Hindlimb muscle (tissue), 1 donor: ENCODE results near the gene TMTC2. TPM values are rescaled to one million over a fixed set of nuclear protein-coding genes. Genes with fewer than 3 reads are reported as not detected.

ENCODE experiments used
- DNase-seq: peaks from one replicate; pipeline ENCODE4 v3.0.0-alpha.2; 2013
- polyA plus RNA-seq: library from polyadenylated mRNA; unstranded; fragments of 120-200 nt; gene quantifications from one replicate; pipeline ENCODE4 v1.2.1, GENCODE V29; 2013; ENCODE audit not compliant: insufficient read length

Gene TMTC2
- polyA plus RNA-seq, 1 donor = 15.5 TPM

DNA sequence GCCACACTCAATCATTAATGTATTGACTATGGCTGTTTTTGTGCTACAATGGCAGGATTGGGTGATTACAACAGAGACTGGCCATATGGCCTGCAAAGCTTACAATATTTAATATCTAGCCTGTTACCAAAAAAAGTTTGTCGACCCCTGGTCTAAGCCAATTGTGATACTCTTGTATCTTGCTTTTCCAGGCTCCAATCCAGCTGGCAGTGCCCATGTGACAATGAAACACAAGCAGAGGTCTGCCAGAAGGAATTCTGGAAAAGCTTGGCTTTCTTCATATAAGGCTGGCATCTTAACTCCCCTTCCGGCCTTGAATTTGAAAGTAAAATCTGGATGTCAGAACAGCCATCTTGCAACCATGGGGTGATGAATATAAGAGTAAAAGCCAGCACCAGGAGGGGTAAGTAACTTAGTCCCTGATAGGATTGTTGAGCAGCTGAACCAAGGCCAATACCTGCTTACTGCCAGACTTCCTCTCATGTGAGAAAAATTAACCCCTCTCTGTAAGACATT is 458.7 kb downstream of the TMTC2 start:
- DNase-seq = no peak

DNA sequence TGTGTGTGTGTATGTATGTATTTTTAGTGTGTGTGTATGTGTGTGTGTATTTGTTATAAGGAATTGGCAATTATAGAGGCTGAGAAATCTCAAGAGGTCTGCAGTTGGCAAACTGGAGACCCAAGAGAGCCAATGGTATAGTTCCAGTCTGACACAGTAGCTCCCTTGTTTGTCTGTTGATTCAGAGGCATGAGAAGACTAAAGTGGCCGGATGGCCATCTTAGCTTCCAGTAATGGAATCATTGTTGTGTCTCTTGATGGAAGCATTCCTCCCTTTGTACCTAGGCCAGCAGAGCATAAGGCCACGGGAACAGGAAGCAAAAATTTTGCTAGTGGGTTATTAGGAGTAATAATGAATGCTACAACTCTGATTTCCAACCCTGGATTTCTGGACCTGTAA is 460.6 kb downstream of the TMTC2 start:
- DNase-seq = no peak

GRCh38 chr12:83149987-83150386 is 463.3 kb downstream of the TMTC2 start:
- no peak for DNase-seq

DNA sequence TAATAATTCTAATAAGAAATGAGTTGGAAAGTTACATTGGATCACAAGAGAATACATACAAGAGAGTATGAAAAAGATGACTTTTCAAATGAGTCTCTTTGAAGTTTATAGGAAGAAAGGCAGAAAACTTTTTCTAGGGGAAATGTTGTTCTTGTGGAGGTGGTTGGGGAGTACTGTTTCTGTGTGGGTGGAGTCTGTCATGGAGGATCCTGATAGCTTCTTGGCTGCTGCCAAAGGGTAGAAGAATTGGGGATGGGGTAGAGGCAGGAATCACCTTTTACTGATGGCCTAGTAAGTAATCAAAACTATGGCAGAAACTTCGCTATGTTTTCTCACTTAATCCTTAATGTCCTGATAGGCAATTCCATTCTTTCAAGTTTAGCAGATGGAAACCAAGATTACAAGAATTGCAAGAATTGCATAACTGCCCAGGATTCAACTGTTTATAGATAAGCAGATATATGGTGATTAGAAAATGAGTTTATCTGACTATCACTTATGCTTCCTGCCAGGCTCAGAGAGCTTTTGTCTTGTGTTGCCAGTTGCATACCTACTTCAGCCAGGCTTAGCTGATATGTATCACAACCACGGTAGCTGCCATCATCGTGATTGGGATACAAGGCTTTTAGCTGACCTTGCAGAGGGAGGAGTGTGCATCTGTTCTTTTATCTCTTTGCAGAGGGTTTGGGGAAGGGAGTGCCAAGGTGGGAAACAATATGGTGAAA is 463.9 kb downstream of the TMTC2 start:
- no peak for DNase-seq

DNA sequence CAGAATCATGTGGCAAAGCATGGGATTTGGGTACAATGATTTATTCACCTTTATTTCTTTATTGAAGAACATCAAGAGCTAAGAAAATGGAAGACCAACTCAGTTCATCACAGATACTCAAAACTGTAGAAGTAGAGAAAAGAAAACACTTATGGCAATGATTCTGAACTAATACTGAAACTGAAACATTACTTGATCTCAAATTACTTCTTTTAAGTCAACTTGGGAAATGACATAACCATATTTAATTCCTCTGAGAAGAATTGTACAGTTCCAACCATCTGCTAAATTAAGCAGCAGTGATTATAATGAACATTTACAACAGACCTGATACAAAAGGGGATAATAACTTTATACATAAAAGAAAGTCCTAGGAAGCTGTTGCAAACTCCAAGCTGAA is 466.5 kb downstream of the TMTC2 start:
- DNase-seq = no peak

DNA sequence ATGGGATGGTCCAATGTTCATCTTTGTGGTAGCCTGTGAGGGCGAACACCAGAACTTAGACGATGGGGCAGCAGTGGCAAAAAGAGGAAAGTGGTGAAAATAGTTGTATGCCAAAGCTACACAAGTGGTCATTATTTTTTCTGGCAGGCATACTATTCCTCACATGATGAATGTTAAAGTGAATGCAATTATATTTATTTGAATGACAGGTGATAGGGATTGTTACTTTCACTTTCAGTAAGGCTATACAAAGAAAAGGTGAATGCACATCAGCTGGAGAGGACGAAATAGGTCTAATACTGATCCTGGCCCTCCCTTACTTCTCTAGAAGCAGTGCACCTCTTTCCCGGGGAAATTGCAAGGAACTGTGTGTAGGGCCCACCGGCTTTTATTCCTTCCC is 470.1 kb downstream of the TMTC2 start:
- no peak for DNase-seq

DNA sequence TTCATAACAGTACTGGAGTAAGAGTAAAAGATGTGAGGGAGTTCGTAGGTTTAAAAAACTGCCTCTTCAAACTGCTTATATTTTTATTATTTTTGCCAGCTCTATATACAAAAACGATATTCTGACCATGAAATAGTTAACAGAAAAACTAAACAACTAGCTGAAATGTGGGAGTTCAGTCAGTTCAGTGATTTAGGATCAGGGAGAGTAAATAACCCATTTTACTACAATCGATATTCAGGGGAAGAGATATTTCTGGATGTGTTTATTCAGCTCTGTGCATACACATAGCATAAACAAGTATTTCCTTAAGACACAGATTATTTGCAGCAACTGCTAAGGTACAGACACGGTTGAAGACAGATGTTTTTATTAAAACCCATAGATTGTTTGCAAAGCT is 470.9 kb downstream of the TMTC2 start:
- no peak for DNase-seq

GRCh38 chr12:83158613-83159207 is 472.0 kb downstream of the TMTC2 start:
- no peak for DNase-seq

- no peak for DNase-seq
Measured at GRCh38 chr12:83161456-83161855, 474.8 kb downstream of the TMTC2 start.

GRCh38 chr12:83168751-83169150 is 482.0 kb downstream of the TMTC2 start:
- no peak for DNase-seq

DNA sequence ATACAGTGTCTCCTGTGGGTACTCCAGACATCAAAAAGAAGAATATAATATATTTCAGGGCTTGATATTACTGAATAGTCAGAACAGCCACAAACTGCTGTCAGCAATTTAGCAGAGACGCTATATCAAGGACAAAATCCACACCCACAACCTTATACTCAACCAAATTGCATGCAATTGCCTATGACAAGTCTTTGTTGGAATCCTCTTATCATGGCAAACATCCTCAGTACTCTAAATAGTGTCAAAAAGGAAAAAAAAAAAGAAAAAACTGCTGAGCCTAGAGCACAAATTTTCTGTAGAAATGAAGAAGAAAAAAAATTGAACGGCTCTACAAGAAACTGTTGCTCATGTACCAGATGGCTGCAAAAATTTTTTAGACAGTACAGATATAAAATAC is 485.7 kb downstream of the TMTC2 start:
- no peak for DNase-seq

DNA sequence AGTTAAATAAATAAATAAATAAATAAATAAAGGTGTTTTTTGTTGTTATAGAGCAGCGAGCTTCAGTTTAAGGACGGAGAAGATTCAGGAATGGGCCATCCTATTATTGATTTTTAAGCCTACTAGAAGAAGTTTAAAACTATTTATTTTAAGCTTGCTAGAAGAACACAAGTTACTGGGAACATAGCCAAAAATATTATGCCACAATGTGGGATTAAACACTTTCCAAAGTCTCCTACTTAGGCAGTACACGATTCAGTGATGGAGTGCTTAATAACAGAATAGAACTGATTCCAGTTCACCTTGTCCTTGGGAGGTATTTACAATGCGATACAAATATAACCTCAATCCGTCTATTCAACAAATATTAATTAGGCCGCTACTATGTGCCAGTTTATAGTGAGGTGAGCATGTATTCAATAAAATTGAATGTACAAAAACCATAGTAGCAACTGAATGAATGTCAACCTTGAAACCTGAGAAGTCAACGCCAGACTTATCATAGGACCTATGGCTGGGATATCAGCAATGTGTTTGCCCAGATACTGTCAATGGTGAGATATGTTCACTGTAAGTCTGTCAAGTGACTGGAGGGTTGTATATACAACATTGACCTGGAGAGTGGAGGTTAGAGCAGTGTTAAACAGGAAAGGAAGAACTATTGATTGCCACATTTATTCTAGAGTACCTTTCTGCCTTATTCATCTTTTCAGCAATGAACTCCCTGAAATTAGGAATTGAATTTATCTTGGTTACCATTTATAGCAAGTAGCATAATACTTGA is 486.4 kb downstream of the TMTC2 start:
- no peak for DNase-seq

- DNase-seq = no peak
Measured at GRCh38 chr12:83179999-83180398, 493.3 kb downstream of the TMTC2 start.

DNA sequence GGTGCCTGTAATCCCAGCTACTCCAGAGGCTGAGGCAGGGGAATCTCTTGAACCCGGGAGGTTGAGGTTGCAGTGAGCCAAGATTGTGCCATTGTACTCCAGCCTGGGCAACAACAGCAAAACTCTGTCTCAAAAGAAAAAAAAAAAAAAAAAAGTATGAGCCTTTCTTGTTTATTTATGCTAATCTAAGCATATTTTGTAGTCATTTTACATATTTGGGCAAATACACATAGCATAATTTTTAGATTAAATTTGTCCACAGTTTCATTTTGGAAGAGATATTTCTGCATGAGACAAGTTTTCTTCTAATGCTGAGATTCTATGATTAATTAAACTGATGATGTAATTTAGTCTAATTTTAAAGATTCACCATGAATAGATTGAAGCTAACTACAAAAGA is 494.4 kb downstream of the TMTC2 start:
- DNase-seq = no peak

DNA sequence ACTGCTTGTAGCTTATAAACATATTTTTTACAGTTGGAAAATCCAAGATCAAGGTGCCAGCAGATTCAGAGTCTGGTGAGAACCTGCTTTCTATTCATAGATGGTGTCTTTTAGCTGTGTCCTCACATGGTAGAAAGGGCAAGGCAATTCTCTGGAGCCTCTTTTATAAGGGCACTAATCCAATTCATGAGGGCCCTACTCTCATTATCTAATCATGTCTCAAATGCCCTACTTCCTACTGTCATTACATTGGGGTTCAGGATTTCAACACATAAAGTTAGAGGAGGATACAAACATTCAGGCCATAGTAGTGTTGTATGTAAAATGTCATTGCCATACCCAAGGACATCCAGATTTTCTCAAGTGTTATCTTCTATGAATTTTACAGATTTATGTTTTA is 496.4 kb downstream of the TMTC2 start:
- DNase-seq = no peak
